Kidney (tissue), 14 donors: ENCODE data around the gene NOSIP. TPM values are rescaled to one million over a fixed set of nuclear protein-coding genes. Genes with fewer than 3 reads are reported as not detected.

Source experiments
- DNase-seq, 5 donors: peaks; one replicate each; pipeline ENCODE4 v3.0.0-alpha.2; 2013 to 2020
- FAIRE-seq: peaks from 2 replicates; lab custom pipeline; 2012; peaks lifted over from hg19 to GRCh38; lab: Jason Lieb, UNC
- H3K27ac ChIP-seq, 2 donors: one replicate each; pipeline ENCODE4 v1.7.0; 2013; ENCODE audit warnings: low read depth in 2 of 2, low read length in 2 of 2, inconsistent platforms in 1 of 2
- H3K27me3 ChIP-seq: one replicate; pipeline ENCODE4 v1.7.1; 2013; ENCODE audit warnings: low read length, inconsistent platforms; ENCODE audit not compliant: control insufficient read depth, insufficient read depth
- H3K36me3 ChIP-seq, 3 donors: one replicate each; pipeline versions ENCODE4 v1.7.0 to v1.7.1; 2013; ENCODE audit warnings: low read length in 3 of 3, control low read depth in 1 of 3, inconsistent platforms in 1 of 3; ENCODE audit not compliant: insufficient read depth in 3 of 3, control insufficient read depth in 2 of 3
- H3K4me1 ChIP-seq, 3 donors: one replicate each; pipeline versions ENCODE4 v1.7.0 to v1.7.1; 2013; ENCODE audit warnings: low read length in 3 of 3, inconsistent platforms in 1 of 3, low read depth in 1 of 3; ENCODE audit not compliant: control insufficient read depth in 2 of 3, insufficient read depth in 2 of 3
- H3K4me3 ChIP-seq, 3 donors: one replicate each; pipeline versions ENCODE4 v1.7.0 to v1.8.1; 2013; ENCODE audit warnings: low read length in 3 of 3, control low read depth in 1 of 3, inconsistent platforms in 1 of 3
- H3K9ac ChIP-seq, 3 donors: one replicate each; pipeline versions ENCODE4 v1.7.0 to v1.7.1; 2013; ENCODE audit warnings: low read length in 3 of 3, control low read depth in 1 of 3, inconsistent platforms in 1 of 3
- H3K9me3 ChIP-seq, 3 donors: one replicate each; pipeline versions ENCODE4 v1.7.0 to v1.7.1; 2013; ENCODE audit warnings: low read length in 3 of 3, control low read depth in 1 of 3, inconsistent platforms in 1 of 3; ENCODE audit not compliant: control insufficient read depth in 2 of 3, insufficient read depth in 1 of 3
- CTCF ChIP-seq: IDR thresholded peaks from 3 replicates; pipeline ENCODE4 v1.5.1; 2012; ENCODE audit warnings: mild to moderate bottlenecking, moderate library complexity, borderline replicate concordance; ENCODE audit not compliant: insufficient read depth; ENCODE audit errors: extremely low read depth
- intact Hi-C: fragments of 100-400 bp; cut with DNase I; formaldehyde crosslinking; loops from one replicate; pipeline ENCODE4 v1.11.1; 2022
- polyA plus RNA-seq: library from polyadenylated mRNA; stranded (reverse); fragments of 350-450 nt; fragmentation: Illumina TruSeq; extraction: RNeasy Lipid Tissue Mini Kit (QIAGEN cat#74804); gene quantifications from one replicate; pipeline ENCODE4 v1.2.3, GENCODE V29; 2014; ENCODE audit warnings: low read depth, low replicate concordance; ENCODE audit not compliant: insufficient read depth
- total RNA-seq: library from RNA; stranded (reverse); fragmentation: NEBNext Ultra II Directional; extraction: Animal tissue kit (Norgen Biotek cat#: 25700); gene quantifications from one replicate; pipeline ENCODE4 v1.2.1, GENCODE V29; 2021
- donor health status: control.
- donor health status: control.
- donor health status: control.
- donor health status: control.
- donor health status: control.
- donor health status: DM: yes; HTN: yes; CAD: no.
- donor health status: Normal renal cell carcinoma (clear cell type).

Gene NOSIP
- total and polyA plus RNA-seq, 2 donors from 2014 or later, result 52.8 to 122 TPM

- Histone ChIP-seq H3K4me1 (peaks cover 0 to 11% (median 0%) of the 10 kb centered on the region in 3 donors), H3K27ac (no peak overlapping the region), H3K9me3 (no peaks in the 10 kb centered on the region), H3K4me3 (no peak overlapping the region), H3K27me3 (no peaks in the 10 kb centered on the region), H3K9ac (no peak overlapping the region), H3K36me3 (peaks cover 2 to 28% (median 5%) of the 10 kb centered on the region in 3 donors)
- intact Hi-C loops, result no loop called here
- peak in 1 of 5 donors; percentile 81 for DNase-seq
- no peak for TF ChIP-seq CTCF
- no peak for FAIRE-seq
These were observed 16.8 kb upstream of the NOSIP start for GRCh38 chr19:49596954-49597702.

DNA sequence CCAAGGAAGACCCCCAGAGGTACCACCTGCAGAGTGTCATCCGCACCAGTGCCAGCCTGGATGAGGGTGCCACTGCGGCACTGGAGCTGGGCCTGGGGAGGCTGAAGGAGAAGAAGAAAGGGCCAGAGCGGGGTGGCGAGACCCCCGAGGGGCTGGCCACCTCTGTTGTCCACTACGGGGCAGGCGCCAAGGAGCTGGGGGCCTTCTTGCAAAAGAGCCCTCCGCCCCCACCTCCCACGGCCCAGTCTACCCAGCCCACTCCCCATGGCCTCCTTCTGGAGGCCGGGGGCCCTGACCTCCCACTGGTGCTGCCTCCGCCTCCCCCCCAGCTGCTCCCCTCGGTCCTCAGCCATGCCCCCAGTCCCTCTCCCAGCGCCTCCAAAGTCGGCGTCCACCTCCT lies 16.1 kb upstream of the NOSIP start:
- TF ChIP-seq CTCF, result no peak
- DNase-seq (no peak), FAIRE-seq (no peak)
- H3K9ac ChIP-seq, result no peak overlapping the region
- peaks cover 2 to 24% (median 2%) of the 10 kb centered on the region in 3 donors for H3K36me3 ChIP-seq
- H3K4me1 ChIP-seq, result peaks cover 0 to 11% (median 0%) of the 10 kb centered on the region in 3 donors
- H3K27ac ChIP-seq, result no peak overlapping the region
- H3K9me3 ChIP-seq, result no peaks in the 10 kb centered on the region
- H3K27me3 ChIP-seq, result no peaks in the 10 kb centered on the region
- intact Hi-C loops, result no loop called here
- no peak overlapping the region for H3K4me3 ChIP-seq

GRCh38 chr19:49595819-49596404 lies 15.6 kb upstream of the NOSIP start:
- TF ChIP-seq CTCF, result no peak
- Histone ChIP-seq H3K4me3 (no peak overlapping the region), H3K36me3 (peaks cover 0 to 24% (median under 1%) of the 10 kb centered on the region in 3 donors), H3K27ac (no peak overlapping the region), H3K4me1 (peaks cover 0 to 11% (median 0%) of the 10 kb centered on the region in 3 donors), H3K9me3 (no peaks in the 10 kb centered on the region), H3K9ac (no peak overlapping the region), H3K27me3 (no peaks in the 10 kb centered on the region)
- peak in 1 of 5 donors; percentile 73 for DNase-seq
- no peak for FAIRE-seq
- intact Hi-C loops, result no loop called here
